ENCODE measurements around the gene INAFM1. TPM values are rescaled to one million over a fixed set of nuclear protein-coding genes. Genes with fewer than 3 reads are reported as not detected.

INAFM1 gene
- total RNA-seq, 1 experiment from 2014 or later, result 13.5 TPM

DNA sequence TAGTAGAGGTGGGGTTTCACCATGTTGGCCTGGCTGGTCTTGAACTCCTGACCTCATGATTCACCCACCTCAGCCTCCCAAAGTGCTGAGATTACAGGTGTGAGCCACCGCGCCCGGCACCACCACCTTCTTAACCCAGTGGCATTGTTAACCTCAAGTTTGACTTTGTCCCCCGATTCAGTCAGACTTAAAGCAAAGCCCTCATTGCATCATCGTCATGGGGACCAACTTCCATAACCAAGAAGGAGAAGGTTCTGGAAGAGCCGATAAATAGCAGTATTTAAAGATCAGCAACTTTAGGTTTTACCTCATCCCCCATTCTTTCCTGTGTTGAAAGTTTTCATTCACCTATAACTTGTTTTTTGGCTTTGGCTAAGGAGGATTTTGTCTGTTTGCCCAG, 6.7 kb upstream of the INAFM1 start:
- H3K4me2 ChIP-seq, result no peak overlapping the region
- no peak overlapping the region for H3K4me3 ChIP-seq
- 0 out of 2 replicates have a peak, but pooled peaks cover 4% of the 10 kb centered on the region for H3K4me1 ChIP-seq (replicated peaks; ENCODE audit: insufficient read depth)
- no peaks in the 10 kb centered on the region for H3K9me2 ChIP-seq (ENCODE audit: insufficient read depth)
- no TSS peak for BruUV-seq (replicated peaks)
- H2AFZ ChIP-seq, result no peak overlapping the region
- peak in 1 of 2 experiments; percentile 27 for DNase-seq
- intact Hi-C loops (cut with micrococcal nuclease; ENCODE audit: unreplicated experiment), result no loop called here
- CTCF ChIA-PET, result no interaction called here
- H4K20me1 ChIP-seq (ENCODE audit: insufficient read depth), result no peaks in the 10 kb centered on the region
- no peaks in the 10 kb centered on the region for H3K27me3 ChIP-seq (ENCODE audit: insufficient read depth, low read depth)
- TF ChIP-seq EZH2 (IDR thresholded peaks at IDR 0.05; ENCODE audit: low read depth) (no peak), CTCF (conservative IDR thresholded peaks at IDR 0.05) (no peak)
- H3F3A ChIP-seq (ENCODE audit: insufficient read depth, low read depth), result peaks cover 6% of the 10 kb centered on the region; the same call in 1 of the 2 replicates
- no peaks in the 10 kb centered on the region for H3K9me3 ChIP-seq (ENCODE audit: insufficient read depth, low read depth)
- no peak overlapping the region for H3K27ac ChIP-seq
- POLR2A ChIA-PET (ENCODE audit: unreplicated experiment), result no interaction called here
- peaks cover 11% of the 10 kb centered on the region; the same call in 1 of the 2 replicates for H3K36me3 ChIP-seq (ENCODE audit: low read depth)
- H3K79me2 ChIP-seq (ENCODE audit: low read depth), result no peaks in the 10 kb centered on the region

DNA sequence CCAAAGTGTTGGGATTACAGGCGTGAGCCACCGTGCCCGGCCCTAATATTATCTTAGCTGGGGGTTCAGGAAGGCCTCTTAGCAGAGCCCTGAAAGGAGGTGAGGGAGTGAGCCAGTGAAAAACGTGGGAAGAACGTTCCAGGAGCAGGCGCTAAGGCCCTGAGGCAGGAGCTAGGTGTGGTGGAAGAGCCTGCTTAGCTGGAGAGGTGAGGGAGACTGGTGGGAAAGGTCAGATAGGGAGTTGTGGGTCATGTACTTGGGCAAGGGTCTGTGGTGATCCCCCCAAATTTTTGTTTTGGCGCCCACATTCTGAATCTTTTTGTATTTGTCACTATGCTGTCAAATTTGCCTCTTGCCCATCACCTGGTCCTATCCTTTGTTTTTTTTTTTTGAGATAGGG, 5.1 kb upstream of the INAFM1 start:
- peaks cover 11% of the 10 kb centered on the region; the same call in 1 of the 2 replicates for H3K36me3 ChIP-seq (ENCODE audit: low read depth)
- H3F3A ChIP-seq (ENCODE audit: insufficient read depth, low read depth), result peaks cover 14% of the 10 kb centered on the region
- no peaks in the 10 kb centered on the region for H3K27me3 ChIP-seq (ENCODE audit: insufficient read depth, low read depth)
- no peaks in the 10 kb centered on the region for H3K9me3 ChIP-seq (ENCODE audit: insufficient read depth, low read depth)
- no peaks in the 10 kb centered on the region for H4K20me1 ChIP-seq (ENCODE audit: insufficient read depth)
- POLR2A ChIA-PET (ENCODE audit: unreplicated experiment), result interaction anchor here (0.7 kb wide), 1 partner anchor 158 kb away, joined by 7 read pairs; no protein-coding TSS in a partner anchor
- no peak overlapping the region for H3K27ac ChIP-seq
- H3K79me2 ChIP-seq (ENCODE audit: low read depth), result no peaks in the 10 kb centered on the region
- TF ChIP-seq CTCF (conservative IDR thresholded peaks at IDR 0.05) (no peak), EZH2 (IDR thresholded peaks at IDR 0.05; ENCODE audit: low read depth) (no peak)
- CTCF ChIA-PET, result no interaction called here
- H3K4me1 ChIP-seq (replicated peaks; ENCODE audit: insufficient read depth), result 0 out of 2 replicates have a peak, but pooled peaks cover 4% of the 10 kb centered on the region
- no peak overlapping the region for H3K4me2 ChIP-seq
- no peak for DNase-seq
- no peaks in the 10 kb centered on the region for H3K9me2 ChIP-seq (ENCODE audit: insufficient read depth)
- no TSS peak for BruUV-seq (replicated peaks)
- no peak overlapping the region for H2AFZ ChIP-seq
- intact Hi-C loops (cut with micrococcal nuclease; ENCODE audit: unreplicated experiment), result no loop called here
- H3K4me3 ChIP-seq, result no peak overlapping the region

DNA sequence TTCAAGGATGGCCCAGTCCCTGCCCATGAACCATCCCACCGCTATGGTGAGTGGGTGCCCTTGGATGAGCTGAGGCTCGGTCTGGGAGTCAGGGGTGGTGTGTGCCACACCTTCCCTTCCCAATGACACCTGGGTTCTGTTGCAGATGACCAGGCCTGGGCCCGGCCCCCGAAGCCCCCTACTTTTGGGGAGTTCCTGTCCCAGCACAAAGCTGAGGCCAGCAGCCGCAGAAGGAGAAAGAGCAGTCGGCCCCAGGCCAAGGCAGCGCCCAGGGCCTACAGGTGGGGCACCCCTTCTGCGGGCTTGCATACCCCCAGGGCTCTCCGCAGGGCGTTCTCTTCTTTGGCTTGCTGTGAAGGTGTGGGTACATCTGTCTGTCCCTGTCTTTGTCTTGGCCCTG, 4.3 kb upstream of the INAFM1 start:
- no peak overlapping the region for H3K4me3 ChIP-seq
- no peaks in the 10 kb centered on the region for H3K9me2 ChIP-seq (ENCODE audit: insufficient read depth)
- no peaks in the 10 kb centered on the region for H3K79me2 ChIP-seq (ENCODE audit: low read depth)
- H3K9me3 ChIP-seq (ENCODE audit: insufficient read depth, low read depth), result no peaks in the 10 kb centered on the region
- no peak overlapping the region for H3K27ac ChIP-seq
- no TSS peak for BruUV-seq (replicated peaks)
- H3K27me3 ChIP-seq (ENCODE audit: insufficient read depth, low read depth), result no peaks in the 10 kb centered on the region
- no peak overlapping the region for H2AFZ ChIP-seq
- no peak for DNase-seq
- TF ChIP-seq EZH2 (IDR thresholded peaks at IDR 0.05; ENCODE audit: low read depth) (no peak), CTCF (conservative IDR thresholded peaks at IDR 0.05) (no peak)
- intact Hi-C loops (cut with micrococcal nuclease; ENCODE audit: unreplicated experiment), result loop anchor here (10.0 kb wide), 1 partner anchor 334 kb away; the partner anchor contains the start of gene BICRA
- peaks cover 6% of the 10 kb centered on the region; the same call in 1 of the 2 replicates for H3K36me3 ChIP-seq (ENCODE audit: low read depth)
- no peak overlapping the region for H3K4me2 ChIP-seq
- peaks cover 15% of the 10 kb centered on the region for H3F3A ChIP-seq (ENCODE audit: insufficient read depth, low read depth)
- H3K4me1 ChIP-seq (replicated peaks; ENCODE audit: insufficient read depth), result 0 out of 2 replicates have a peak, but pooled peaks cover 4% of the 10 kb centered on the region
- CTCF ChIA-PET, result no interaction called here
- no peaks in the 10 kb centered on the region for H4K20me1 ChIP-seq (ENCODE audit: insufficient read depth)
- POLR2A ChIA-PET (ENCODE audit: unreplicated experiment), result no interaction called here
